ENCODE results near the gene EXD1. TPM values are rescaled to one million over a fixed set of nuclear protein-coding genes. Genes with fewer than 3 reads are reported as not detected.
A peak's percentile ranks its signal among the peaks of the same experiment; 100 is the strongest.
"Not testable (repeated sequence)": the region's sequence is repeated elsewhere in the genome, so short reads cannot be mapped to it uniquely, and the experiment has no call there.

Gene EXD1
- not detected for total RNA-seq

GRCh38 chr15:41230650-41231421 lies at the start of gene EXD1, which contains the start of gene CHP1:
Gene EXD1, minus strand, starts transcription at chr15:41230757. Its CDS starts 4,182 bp downstream, at chr15:41226575.
Gene CHP1, plus strand, starts transcription at chr15:41231268. Its CDS starts 115 bp downstream, at chr15:41231383.
- H3K4me1 ChIP-seq (ENCODE audit: control insufficient read depth in 3 of 3, insufficient read depth in 3 of 3, low read length in 3 of 3): peaks cover 22 to 30% (median 23%) of the 10 kb centered on the region in 3 donors
- H3K27me3 ChIP-seq (ENCODE audit: control insufficient read depth in 3 of 3, insufficient read depth in 3 of 3, low read length in 3 of 3): no peaks in the 10 kb centered on the region
- H3K27ac ChIP-seq (ENCODE audit: low read depth, low read length): peak within 1 kb of the TSS; percentile 95
- peak within 1 kb of the TSS; percentile 88 to 97 (median 97) for H3K9ac ChIP-seq (ENCODE audit: low read depth in 1 of 3, low read length in 3 of 3)
- H3K4me3 ChIP-seq (ENCODE audit: low read length in 3 of 3): peak within 1 kb of the TSS; percentile 68 to 97 (median 97)
- H3K36me3 ChIP-seq (ENCODE audit: control insufficient read depth in 3 of 3, insufficient read depth in 3 of 3, low read length in 3 of 3): no peaks in the 10 kb centered on the region
- no peaks in the 10 kb centered on the region for H3K9me3 ChIP-seq (ENCODE audit: control insufficient read depth in 3 of 3, low read length in 3 of 3)

- H3K9me3 ChIP-seq (ENCODE audit: control insufficient read depth in 3 of 3, low read length in 3 of 3): no peaks in the 10 kb centered on the region
- H3K36me3 ChIP-seq (ENCODE audit: control insufficient read depth in 3 of 3, insufficient read depth in 3 of 3, low read length in 3 of 3): peaks cover 4 to 26% (median 26%) of the 10 kb centered on the region in 3 donors
- peaks cover 0 to 8% (median 2%) of the 10 kb centered on the region in 3 donors for H3K4me1 ChIP-seq (ENCODE audit: control insufficient read depth in 3 of 3, insufficient read depth in 3 of 3, low read length in 3 of 3)
- H3K27ac ChIP-seq (ENCODE audit: low read depth, low read length): no peak overlapping the region
- H3K27me3 ChIP-seq (ENCODE audit: control insufficient read depth in 3 of 3, insufficient read depth in 3 of 3, low read length in 3 of 3): no peaks in the 10 kb centered on the region
- H3K9ac ChIP-seq (ENCODE audit: low read depth in 1 of 3, low read length in 3 of 3): no peak overlapping the region
- H3K4me3 ChIP-seq (ENCODE audit: low read length in 3 of 3): no peak overlapping the region
Measured at GRCh38 chr15:41279535-41280283, 49.2 kb upstream of the EXD1 start.

- peaks cover 6 to 31% (median 26%) of the 10 kb centered on the region in 3 donors for H3K36me3 ChIP-seq (ENCODE audit: control insufficient read depth in 3 of 3, insufficient read depth in 3 of 3, low read length in 3 of 3)
- H3K27ac ChIP-seq (ENCODE audit: low read depth, low read length): no peak overlapping the region
- H3K4me3 ChIP-seq (ENCODE audit: low read length in 3 of 3): no peak overlapping the region
- peaks cover 0 to 2% (median 0%) of the 10 kb centered on the region in 3 donors for H3K4me1 ChIP-seq (ENCODE audit: control insufficient read depth in 3 of 3, insufficient read depth in 3 of 3, low read length in 3 of 3)
- H3K9me3 ChIP-seq (ENCODE audit: control insufficient read depth in 3 of 3, low read length in 3 of 3): no peaks in the 10 kb centered on the region
- H3K9ac ChIP-seq (ENCODE audit: low read depth in 1 of 3, low read length in 3 of 3): no peak overlapping the region
- no peaks in the 10 kb centered on the region for H3K27me3 ChIP-seq (ENCODE audit: control insufficient read depth in 3 of 3, insufficient read depth in 3 of 3, low read length in 3 of 3)
Measured at GRCh38 chr15:41278319-41278718, 47.8 kb upstream of the EXD1 start.

- Histone ChIP-seq H3K27ac (ENCODE audit: low read depth, low read length) (no peak overlapping the region), H3K27me3 (ENCODE audit: control insufficient read depth in 3 of 3, insufficient read depth in 3 of 3, low read length in 3 of 3) (no peaks in the 10 kb centered on the region), H3K36me3 (ENCODE audit: control insufficient read depth in 3 of 3, insufficient read depth in 3 of 3, low read length in 3 of 3) (peaks cover 7 to 31% (median 26%) of the 10 kb centered on the region in 3 donors), H3K9me3 (ENCODE audit: control insufficient read depth in 3 of 3, low read length in 3 of 3) (no peaks in the 10 kb centered on the region), H3K4me3 (ENCODE audit: low read length in 3 of 3) (no peak overlapping the region), H3K9ac (ENCODE audit: low read depth in 1 of 3, low read length in 3 of 3) (no peak overlapping the region), H3K4me1 (ENCODE audit: control insufficient read depth in 3 of 3, insufficient read depth in 3 of 3, low read length in 3 of 3) (no peaks in the 10 kb centered on the region)
Measured at GRCh38 chr15:41276831-41277230, 46.3 kb upstream of the EXD1 start.

GRCh38 chr15:41269887-41270286 lies 39.3 kb upstream of the EXD1 start:
- Histone ChIP-seq H3K9ac (ENCODE audit: low read depth in 1 of 3, low read length in 3 of 3) (no peak overlapping the region), H3K4me3 (ENCODE audit: low read length in 3 of 3) (no peak overlapping the region), H3K36me3 (ENCODE audit: control insufficient read depth in 3 of 3, insufficient read depth in 3 of 3, low read length in 3 of 3) (peaks cover 12 to 22% (median 13%) of the 10 kb centered on the region in 3 donors)

GRCh38 chr15:41263891-41264351 lies 33.4 kb upstream of the EXD1 start:
- no peak overlapping the region for H3K4me3 ChIP-seq (ENCODE audit: low read length in 3 of 3)
- no peak overlapping the region for H3K9ac ChIP-seq (ENCODE audit: low read depth in 1 of 3, low read length in 3 of 3)
- no peaks in the 10 kb centered on the region for H3K27me3 ChIP-seq (ENCODE audit: control insufficient read depth in 3 of 3, insufficient read depth in 3 of 3, low read length in 3 of 3)
- H3K9me3 ChIP-seq (ENCODE audit: control insufficient read depth in 3 of 3, low read length in 3 of 3): no peaks in the 10 kb centered on the region
- H3K36me3 ChIP-seq (ENCODE audit: control insufficient read depth in 3 of 3, insufficient read depth in 3 of 3, low read length in 3 of 3): peaks cover 4 to 18% (median 10%) of the 10 kb centered on the region in 3 donors
- no peak overlapping the region for H3K27ac ChIP-seq (ENCODE audit: low read depth, low read length)
- peaks cover 8 to 12% (median 11%) of the 10 kb centered on the region in 3 donors for H3K4me1 ChIP-seq (ENCODE audit: control insufficient read depth in 3 of 3, insufficient read depth in 3 of 3, low read length in 3 of 3)

More at GRCh38 chr15:41269887-41270286, 39.3 kb upstream of the EXD1 start:
- Histone ChIP-seq H3K27me3 (ENCODE audit: control insufficient read depth in 3 of 3, insufficient read depth in 3 of 3, low read length in 3 of 3) (no peaks in the 10 kb centered on the region), H3K27ac (ENCODE audit: low read depth, low read length) (no peak overlapping the region), H3K9me3 (ENCODE audit: control insufficient read depth in 3 of 3, low read length in 3 of 3) (no peaks in the 10 kb centered on the region), H3K4me1 (ENCODE audit: control insufficient read depth in 3 of 3, insufficient read depth in 3 of 3, low read length in 3 of 3) (no peaks in the 10 kb centered on the region)

- no peaks in the 10 kb centered on the region for H3K9me3 ChIP-seq (ENCODE audit: control insufficient read depth in 3 of 3, low read length in 3 of 3)
- no peaks in the 10 kb centered on the region for H3K27me3 ChIP-seq (ENCODE audit: control insufficient read depth in 3 of 3, insufficient read depth in 3 of 3, low read length in 3 of 3)
- H3K4me1 ChIP-seq (ENCODE audit: control insufficient read depth in 3 of 3, insufficient read depth in 3 of 3, low read length in 3 of 3): peaks cover 8 to 15% (median 11%) of the 10 kb centered on the region in 3 donors
- H3K36me3 ChIP-seq (ENCODE audit: control insufficient read depth in 3 of 3, insufficient read depth in 3 of 3, low read length in 3 of 3): peaks cover 4 to 23% (median 17%) of the 10 kb centered on the region in 3 donors
- H3K27ac ChIP-seq (ENCODE audit: low read depth, low read length): no peak overlapping the region
- no peak overlapping the region for H3K4me3 ChIP-seq (ENCODE audit: low read length in 3 of 3)
- H3K9ac ChIP-seq (ENCODE audit: low read depth in 1 of 3, low read length in 3 of 3): no peak overlapping the region
Measured at GRCh38 chr15:41262571-41262970, 32.0 kb upstream of the EXD1 start.

GRCh38 chr15:41260924-41261323 lies 30.4 kb upstream of the EXD1 start:
- not testable (repeated sequence) for H3K27me3 ChIP-seq (ENCODE audit: control insufficient read depth in 3 of 3, insufficient read depth in 3 of 3, low read length in 3 of 3); H3K4me3 ChIP-seq (ENCODE audit: low read length in 3 of 3); H3K27ac ChIP-seq (ENCODE audit: low read depth, low read length); H3K9ac ChIP-seq (ENCODE audit: low read depth in 1 of 3, low read length in 3 of 3); H3K9me3 ChIP-seq (ENCODE audit: control insufficient read depth in 3 of 3, low read length in 3 of 3)
- Histone ChIP-seq H3K36me3 (ENCODE audit: control insufficient read depth in 3 of 3, insufficient read depth in 3 of 3, low read length in 3 of 3) (peaks cover 7 to 20% (median 19%) of the 10 kb centered on the region in 3 donors), H3K4me1 (ENCODE audit: control insufficient read depth in 3 of 3, insufficient read depth in 3 of 3, low read length in 3 of 3) (peaks cover 8 to 15% (median 11%) of the 10 kb centered on the region in 3 donors)

GRCh38 chr15:41259546-41260189 lies 29.1 kb upstream of the EXD1 start:
- Histone ChIP-seq H3K4me1 (ENCODE audit: control insufficient read depth in 3 of 3, insufficient read depth in 3 of 3, low read length in 3 of 3) (peaks cover 8 to 15% (median 11%) of the 10 kb centered on the region in 3 donors), H3K27me3 (ENCODE audit: control insufficient read depth in 3 of 3, insufficient read depth in 3 of 3, low read length in 3 of 3) (no peaks in the 10 kb centered on the region), H3K36me3 (ENCODE audit: control insufficient read depth in 3 of 3, insufficient read depth in 3 of 3, low read length in 3 of 3) (peaks cover 3 to 19% (median 17%) of the 10 kb centered on the region in 3 donors), H3K27ac (ENCODE audit: low read depth, low read length) (peak overlapping the region; percentile 34), H3K4me3 (ENCODE audit: low read length in 3 of 3) (no peak overlapping the region), H3K9ac (ENCODE audit: low read depth in 1 of 3, low read length in 3 of 3) (no peak overlapping the region), H3K9me3 (ENCODE audit: control insufficient read depth in 3 of 3, low read length in 3 of 3) (no peaks in the 10 kb centered on the region)

All from skeletal muscle tissue (tissue), 4 donors.